Activated CD4-positive, CD25-positive, alpha-beta regulatory T cell treated with anti-CD3 and anti-CD28 coated beads, Interleukin-2, amount 50 U/mL, for 16 hours (primary cell): ENCODE data around the gene PAF1.
A peak's percentile ranks its signal among the peaks of the same experiment; 100 is the strongest.
"Not testable (repeated sequence)": the region's sequence is repeated elsewhere in the genome, so short reads cannot be mapped to it uniquely, and the experiment has no call there.

Experiments
- DNase-seq: peaks from one replicate; pipeline ENCODE4 v3.0.0-alpha.2; 2020; ENCODE audit warnings: low read depth, low spot score

Gene PAF1

DNA sequence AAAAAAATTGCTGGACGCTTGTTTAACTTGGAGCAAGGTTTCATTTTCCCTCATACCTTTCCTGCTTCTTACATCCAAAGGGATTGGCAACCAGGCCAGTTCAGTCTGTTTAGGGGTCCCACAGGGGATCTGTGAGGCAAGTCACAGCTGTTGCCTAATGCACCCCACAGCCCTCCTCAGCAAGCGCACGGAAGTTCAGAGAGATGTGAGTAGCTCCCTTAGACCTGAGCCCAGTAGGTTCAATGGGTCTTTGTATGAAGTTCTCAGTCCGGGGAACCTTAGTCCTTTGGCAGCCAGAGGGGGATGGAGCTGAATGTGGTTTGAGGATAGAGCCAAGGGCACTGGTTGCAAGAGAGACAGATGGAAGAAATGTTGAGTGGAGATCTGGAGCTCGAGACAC is 35.7 kb downstream of the PAF1 start:
- no peak for DNase-seq

DNA sequence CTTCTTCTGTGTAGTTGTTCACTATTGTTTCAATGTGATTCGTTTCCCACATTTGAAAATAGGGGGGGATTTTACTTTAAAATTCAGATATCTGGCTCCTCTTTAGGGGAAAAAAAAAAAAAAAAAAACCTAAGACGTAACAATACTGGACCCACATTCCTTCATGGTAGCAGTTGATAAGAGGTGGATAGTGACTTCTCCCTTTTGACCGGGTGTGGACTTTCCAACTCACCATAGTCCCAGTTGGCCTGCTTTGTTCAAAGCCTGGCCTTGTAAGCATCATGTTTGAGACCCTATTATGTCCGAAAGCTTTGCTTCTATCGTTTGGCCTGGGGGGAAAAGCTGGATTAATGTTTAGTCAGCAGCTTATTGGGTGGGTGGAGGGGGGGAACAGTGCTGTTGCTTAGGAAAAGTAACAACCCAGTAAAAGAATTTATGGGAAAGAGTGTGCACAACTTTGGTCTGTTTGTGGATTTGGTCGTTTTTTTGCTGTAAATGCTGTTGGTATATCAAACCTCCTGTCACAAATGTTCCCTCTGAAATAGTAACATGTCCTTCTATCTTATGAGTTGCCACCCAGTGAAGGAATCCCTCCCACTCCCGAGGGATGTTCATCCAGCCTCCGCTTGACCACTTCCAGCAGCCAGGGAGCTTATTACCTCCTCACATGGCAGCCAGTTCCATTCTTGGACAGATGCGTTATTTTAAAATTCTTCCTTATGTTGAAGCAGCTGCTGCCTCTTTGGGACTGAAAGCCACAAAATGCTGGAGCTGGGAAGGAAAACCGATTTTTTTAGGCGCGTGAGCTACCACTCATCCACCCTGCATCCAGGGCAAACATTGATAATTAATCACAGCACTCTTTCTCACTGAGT is 38.3 kb downstream of the PAF1 start:
- DNase-seq = no peak

DNA sequence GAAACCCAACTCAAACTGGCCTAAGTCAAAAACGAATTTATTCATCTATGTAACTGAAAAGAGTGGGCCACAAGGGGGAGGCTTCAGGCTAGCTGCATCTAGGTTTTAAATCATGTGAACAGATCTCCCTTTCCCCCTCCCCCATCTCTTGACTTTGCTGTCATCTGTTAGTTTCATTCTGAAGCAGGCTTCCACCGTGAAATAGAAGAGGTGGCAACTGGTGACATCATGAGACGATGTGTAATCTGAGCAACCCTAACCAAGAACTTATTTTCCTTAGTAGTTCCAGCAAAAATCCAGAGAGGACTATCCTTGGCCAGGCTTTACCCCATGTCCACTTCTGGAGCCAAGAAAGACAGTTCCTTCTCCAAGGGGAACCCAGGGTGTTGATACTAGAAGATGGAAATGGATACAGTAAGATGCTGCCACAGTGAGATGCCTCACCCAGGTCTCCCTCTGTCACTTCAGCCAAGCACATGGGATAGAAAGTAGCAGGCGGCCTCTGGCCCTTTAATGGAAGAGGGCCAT is 39.3 kb downstream of the PAF1 start:
- DNase-seq = peak; percentile 4

DNA sequence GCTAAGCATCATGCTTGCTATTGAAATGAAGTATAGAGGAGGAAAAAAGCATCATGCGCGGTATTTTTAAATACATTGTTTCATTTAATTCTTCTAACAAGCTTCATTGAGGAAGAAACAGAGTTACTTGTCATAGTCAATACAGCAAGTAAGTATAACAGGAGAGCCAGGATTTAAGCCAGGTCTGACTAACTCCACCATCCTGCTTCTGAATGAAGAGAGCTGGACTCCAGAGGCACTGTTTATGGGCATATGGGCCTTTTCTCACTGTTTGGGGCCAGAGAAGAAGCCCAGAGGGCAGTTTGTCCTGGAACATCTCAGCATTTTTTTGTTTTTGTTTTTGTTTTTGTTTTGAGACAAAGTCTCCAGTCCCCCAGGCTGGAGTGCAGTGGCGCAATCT is 40.8 kb downstream of the PAF1 start:
- DNase-seq = no peak

DNA sequence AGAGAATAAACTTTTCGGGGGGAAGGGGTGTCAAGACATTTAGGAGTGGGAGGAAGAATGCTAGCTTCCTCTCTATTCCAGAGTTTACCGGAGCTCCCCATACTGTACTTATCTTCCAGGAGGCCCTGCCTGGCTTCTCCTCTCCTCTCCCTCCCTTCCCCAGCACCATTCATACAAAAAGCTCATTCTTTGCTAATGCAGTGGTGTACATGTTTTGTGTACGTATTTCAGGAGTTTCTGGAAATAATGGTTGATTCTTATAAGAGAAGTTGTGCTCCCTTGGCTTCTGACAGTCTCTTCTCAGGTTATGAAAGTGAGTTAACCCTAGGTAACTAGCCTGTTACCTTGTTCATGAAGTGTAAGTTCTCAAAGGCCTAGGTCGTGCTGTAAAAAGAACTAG is 41.6 kb downstream of the PAF1 start:
- no peak for DNase-seq

DNA sequence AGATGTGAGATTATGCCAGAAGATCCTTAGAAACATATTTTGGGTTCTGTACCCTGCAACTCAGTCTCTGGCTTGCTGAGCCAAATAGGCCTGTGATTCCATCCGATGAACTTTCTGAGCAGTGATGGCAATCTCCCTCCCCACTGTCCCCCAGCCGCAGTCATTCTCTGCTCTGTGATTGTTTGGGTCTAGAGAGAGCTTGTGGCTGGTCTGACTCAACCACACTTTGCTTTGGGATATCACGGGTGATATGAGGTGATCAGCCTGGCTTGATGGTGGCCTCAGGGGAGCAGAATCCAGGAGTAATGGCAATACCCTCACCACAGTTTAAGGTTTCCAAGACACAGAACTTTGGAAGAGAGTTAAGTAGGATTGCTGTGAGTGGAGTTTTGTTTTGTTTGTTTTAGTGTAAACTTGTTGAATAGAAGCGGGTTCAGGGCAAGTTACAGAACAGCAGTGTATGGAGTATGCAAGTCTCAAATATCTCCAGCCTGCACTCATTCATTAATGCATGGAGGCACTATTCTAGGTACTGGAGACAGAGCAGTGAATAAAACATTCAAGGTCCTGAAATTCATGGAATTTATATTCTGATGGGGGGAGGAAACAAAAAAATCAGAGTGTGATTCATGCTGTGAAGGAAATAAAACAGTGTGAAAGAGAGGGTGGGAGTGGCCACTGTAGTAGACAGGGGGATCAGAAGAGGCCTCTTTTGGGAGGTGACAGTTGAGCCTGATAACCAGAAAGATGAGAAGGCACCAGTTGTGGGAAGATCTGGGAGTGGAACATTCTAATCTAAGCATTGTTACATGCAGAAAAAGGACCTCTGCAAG is 43.4 kb downstream of the PAF1 start:
- DNase-seq = no peak

DNA sequence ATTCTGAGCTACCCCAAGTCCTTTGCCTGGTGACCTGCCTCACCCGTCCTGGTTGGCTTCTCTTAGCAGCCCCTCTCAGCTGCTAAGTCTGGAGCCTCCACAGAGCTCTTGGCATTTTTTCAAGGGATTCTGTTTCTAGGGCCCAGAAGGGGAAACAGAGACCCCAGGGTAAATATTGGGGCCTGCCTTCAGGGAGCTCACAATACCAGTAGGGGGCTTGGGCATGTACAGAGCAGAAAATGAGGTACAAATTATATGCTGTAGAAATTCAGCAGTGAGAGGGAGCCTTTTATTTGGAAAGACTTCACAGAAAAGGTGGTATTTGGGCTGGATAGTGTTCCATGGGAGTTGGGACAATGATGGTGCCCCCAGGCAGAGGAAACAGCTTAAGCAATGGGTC is 45.0 kb downstream of the PAF1 start:
- DNase-seq = no peak

DNA sequence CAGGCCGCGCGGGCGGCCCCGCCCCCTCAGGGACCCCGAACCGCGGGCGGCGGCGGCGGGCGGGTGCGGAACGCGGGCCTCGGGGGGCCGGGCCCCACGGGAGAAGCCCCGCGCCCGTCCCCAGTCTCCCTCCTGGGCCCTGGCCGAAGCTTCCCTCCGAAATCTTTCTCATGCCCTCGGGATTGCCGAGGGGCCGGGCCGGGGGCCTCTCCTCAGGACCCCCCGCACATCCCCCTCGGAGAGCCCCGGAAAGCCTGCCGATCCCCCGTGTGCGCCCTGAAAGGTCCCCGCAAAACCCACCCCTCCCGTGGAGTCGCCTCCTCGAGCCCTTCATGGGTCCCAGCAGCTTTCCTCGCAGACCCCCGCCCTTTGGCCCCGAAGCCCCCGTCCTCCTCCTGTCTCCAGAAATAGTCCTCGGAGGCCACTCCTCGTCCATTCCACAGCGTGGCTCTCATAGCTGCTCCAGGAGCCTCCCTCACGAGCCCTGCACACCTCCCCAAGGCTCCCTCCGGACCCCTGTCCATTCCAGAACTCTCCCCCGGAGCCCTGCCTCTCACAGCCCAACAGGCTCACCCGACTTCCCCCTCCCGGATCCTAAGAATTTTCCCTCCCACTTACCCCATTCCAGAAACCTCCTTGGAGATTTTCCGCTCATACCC is 48.1 kb downstream of the PAF1 start:
- DNase-seq = no peak

DNA sequence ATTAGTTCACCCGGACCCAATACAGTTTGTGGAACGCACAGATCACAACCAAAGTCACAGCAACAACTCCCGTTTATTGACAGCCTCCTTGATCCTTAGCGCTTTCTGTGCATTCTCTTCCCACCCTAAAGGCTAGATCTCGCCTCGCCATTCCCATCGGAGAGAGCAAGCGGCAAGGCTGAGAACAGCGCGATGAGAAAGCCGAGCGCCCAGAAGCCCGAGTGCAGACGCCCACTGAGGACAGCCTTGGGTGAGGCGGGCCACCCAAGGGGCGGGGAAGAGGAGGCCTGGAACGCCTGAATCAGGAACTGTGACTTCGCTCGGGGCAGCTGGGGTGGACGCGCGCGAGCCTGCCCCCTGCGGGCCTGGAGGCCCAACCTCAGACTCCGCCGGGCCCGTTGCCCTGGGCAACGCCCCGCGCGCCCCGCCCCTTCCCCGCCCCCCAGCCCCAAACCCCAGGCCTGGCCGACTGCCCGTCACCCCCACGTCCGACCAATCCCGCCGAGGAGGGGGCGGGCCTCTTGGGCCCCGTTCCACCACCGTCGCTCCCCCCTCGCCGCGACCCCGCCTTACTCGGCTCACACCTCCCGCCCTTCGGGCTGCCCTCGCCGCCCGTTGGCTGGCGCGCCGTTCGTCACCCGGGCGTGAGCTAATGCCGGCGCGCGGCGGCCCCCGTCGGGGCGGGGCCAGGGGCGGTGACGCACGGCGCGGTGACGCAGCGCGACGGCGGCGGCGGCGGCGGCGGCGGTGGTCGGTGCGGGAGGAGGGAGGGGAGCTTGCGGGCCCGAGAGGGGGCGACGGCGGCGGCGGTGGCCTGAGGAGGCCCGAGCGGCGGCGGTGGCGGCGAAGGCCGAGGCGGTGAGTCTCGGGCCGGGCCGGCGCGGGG is 48.9 kb downstream of the PAF1 start, which contains the start of gene SAMD4B:
TSS of gene SAMD4B (plus strand) at position 703 of the 886 bp plus-strand sequence. CDS start 14,473 bp downstream, outside the sequence.
- peak; percentile 98 for DNase-seq

DNA sequence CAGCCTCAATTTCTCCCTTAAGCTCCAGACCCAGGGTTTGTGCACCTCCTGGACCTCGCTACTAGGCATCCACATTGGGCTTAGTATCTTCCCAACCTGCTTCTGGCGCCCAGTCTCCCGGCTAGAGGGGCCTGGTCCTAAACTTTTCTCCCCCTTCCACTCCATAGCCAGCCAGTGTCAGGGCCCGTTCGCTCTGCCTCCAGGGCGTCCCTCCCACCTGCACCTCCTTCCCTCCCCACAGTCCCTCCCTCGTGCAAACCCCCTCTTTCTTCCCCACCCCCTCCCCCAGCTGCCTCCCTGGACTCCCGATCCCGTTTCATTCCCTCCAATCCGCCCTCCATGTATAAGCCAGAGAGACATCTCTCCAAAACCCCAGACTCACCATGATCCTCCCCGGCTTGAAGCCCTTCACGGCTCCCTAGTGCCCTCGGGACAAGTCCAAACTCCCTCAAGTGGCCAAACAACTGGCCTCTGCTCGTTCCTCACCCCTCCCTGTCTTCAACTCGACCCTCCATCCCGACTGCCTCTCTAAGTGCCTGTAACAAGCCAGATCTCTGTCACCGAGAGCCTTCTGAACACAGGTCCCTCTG is 49.7 kb downstream of the PAF1 start:
- DNase-seq = peak; percentile 11

DNA sequence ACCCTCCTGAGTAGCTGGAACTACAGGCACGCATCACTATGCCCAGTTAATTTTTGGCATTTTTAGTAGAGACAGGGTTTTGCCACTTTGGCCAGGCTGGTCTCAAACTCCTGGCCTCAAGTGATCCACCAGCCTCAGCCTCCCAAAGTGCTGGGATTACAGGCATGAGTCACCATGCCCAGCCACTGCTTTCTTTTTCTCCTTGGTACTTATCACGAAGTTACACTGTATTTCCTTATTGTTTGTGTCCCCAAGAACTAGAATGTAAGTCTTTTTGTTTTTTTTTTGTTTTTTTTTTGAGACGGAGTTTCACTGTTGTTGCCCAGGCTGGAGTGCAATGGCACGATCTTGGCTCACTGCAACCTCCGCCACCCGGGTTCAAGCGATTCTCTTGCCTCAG is 50.8 kb downstream of the PAF1 start:
- DNase-seq = not testable (repeated sequence)

DNA sequence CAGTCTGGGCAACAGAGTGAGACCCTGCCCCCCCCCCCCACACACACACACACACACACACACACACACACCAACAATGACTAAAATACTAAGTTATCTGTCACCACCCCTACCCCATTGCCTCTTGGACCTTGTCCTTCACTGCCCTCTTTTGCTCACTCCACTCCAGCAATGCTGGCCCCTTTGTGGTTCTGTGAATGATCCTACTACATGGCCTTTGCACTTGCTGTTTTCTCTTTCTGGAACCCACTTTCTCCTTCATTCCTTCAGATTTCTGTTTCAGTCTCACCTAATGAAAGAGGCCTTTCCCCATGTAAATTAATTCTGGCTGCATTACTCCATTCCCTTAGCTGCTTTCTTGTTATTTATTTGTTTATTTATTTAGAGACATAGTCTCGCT is 51.2 kb downstream of the PAF1 start:
- no peak for DNase-seq

DNA sequence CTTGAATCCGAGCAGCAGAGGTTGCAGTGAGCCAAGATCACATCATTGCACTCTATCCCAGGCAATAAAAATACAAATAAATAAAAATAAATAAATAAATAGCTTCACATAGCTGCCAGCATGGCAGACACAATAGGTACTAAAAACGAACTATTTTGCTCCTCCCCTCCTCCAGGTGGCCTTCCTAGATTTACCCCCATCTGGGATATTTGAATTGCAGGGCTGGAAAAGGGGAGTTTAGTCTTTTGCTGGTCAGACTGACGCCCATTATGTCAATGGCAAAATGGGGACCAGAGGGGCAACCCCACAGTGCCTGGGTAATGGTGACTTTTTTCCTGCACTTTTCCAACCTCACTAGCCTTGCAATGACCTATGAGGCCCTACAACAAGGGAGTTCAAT is 54.4 kb downstream of the PAF1 start:
- no peak for DNase-seq
